ENCODE data around the gene PAIP2. TPM values are rescaled to one million over a fixed set of nuclear protein-coding genes. Genes with fewer than 3 reads are reported as not detected.
A peak's percentile ranks its signal among the peaks of the same experiment; 100 is the strongest.
"Not testable (repeated sequence)": the region's sequence is repeated elsewhere in the genome, so short reads cannot be mapped to it uniquely, and the experiment has no call there.

The PAIP2 gene
- total and polyA plus RNA-seq, 2 experiments from 2014 or later = 93.1 to 220 TPM

- Histone ChIP-seq H3K36me3 (no peaks in the 10 kb centered on the region), H3K27me3 (no peaks in the 10 kb centered on the region), H3K4me3 (no peak overlapping the region), H3K9me3 (ENCODE audit: low read depth) (no peaks in the 10 kb centered on the region), H3K27ac (no peak overlapping the region), H3K4me1 (ENCODE audit: low read depth) (peaks cover 29% of the 10 kb centered on the region)
- DNase-seq (ENCODE audit: low read depth in 1 of 2, low spot score in 1 of 2) = no peak
- TF ChIP-seq CTCF (IDR thresholded peaks at IDR 0.05; ENCODE audit: low read depth, low read length) = no peak
Measured at GRCh38 chr5:139385061-139386049, 43.7 kb downstream of the PAIP2 start.

DNA sequence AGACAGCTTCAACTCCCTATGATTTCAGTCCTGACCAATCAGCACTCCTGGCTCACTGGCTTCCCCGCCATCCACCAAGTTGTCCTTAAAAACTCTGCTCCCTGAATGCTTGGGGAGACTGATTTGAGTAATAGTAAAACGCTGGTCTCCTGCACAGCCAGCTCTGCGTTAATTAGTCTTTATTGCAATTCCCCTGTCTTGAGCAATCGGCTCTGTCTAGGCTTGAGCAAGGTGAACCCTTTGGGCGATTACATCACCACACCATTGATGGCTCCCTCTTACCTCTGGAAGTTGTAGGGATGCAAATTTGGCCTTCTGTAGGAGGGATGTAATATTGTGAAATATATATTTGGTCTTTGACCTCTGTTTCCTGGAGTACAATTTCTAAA, 44.4 kb downstream of the PAIP2 start:
- H3K27me3 ChIP-seq = no peaks in the 10 kb centered on the region
- H3K36me3 ChIP-seq = no peaks in the 10 kb centered on the region
- no peak for TF ChIP-seq CTCF (IDR thresholded peaks at IDR 0.05; ENCODE audit: low read depth, low read length)
- no peak for DNase-seq (ENCODE audit: low read depth in 1 of 2, low spot score in 1 of 2)
- no peaks in the 10 kb centered on the region for H3K9me3 ChIP-seq (ENCODE audit: low read depth)
- no peak overlapping the region for H3K27ac ChIP-seq
- peaks cover 29% of the 10 kb centered on the region for H3K4me1 ChIP-seq (ENCODE audit: low read depth)
- H3K4me3 ChIP-seq = no peak overlapping the region

GRCh38 chr5:139386956-139387355, 45.3 kb downstream of the PAIP2 start:
- not testable (repeated sequence) for H3K9me3 ChIP-seq (ENCODE audit: low read depth); DNase-seq (ENCODE audit: low read depth in 1 of 2, low spot score in 1 of 2); H3K36me3 ChIP-seq; H3K27ac ChIP-seq; H3K27me3 ChIP-seq; H3K4me3 ChIP-seq
- peaks cover 25% of the 10 kb centered on the region for H3K4me1 ChIP-seq (ENCODE audit: low read depth)

GRCh38 chr5:139387611-139388197, 46.0 kb downstream of the PAIP2 start:
- Histone ChIP-seq H3K4me1 (ENCODE audit: low read depth) (peaks cover 17% of the 10 kb centered on the region), H3K9me3 (ENCODE audit: low read depth) (no peaks in the 10 kb centered on the region), H3K36me3 (no peaks in the 10 kb centered on the region), H3K4me3 (no peak overlapping the region), H3K27me3 (no peaks in the 10 kb centered on the region), H3K27ac (peak overlapping the region; percentile 77)
- no peak for DNase-seq (ENCODE audit: low read depth in 1 of 2, low spot score in 1 of 2)
- no peak for TF ChIP-seq CTCF (IDR thresholded peaks at IDR 0.05; ENCODE audit: low read depth, low read length)

DNA sequence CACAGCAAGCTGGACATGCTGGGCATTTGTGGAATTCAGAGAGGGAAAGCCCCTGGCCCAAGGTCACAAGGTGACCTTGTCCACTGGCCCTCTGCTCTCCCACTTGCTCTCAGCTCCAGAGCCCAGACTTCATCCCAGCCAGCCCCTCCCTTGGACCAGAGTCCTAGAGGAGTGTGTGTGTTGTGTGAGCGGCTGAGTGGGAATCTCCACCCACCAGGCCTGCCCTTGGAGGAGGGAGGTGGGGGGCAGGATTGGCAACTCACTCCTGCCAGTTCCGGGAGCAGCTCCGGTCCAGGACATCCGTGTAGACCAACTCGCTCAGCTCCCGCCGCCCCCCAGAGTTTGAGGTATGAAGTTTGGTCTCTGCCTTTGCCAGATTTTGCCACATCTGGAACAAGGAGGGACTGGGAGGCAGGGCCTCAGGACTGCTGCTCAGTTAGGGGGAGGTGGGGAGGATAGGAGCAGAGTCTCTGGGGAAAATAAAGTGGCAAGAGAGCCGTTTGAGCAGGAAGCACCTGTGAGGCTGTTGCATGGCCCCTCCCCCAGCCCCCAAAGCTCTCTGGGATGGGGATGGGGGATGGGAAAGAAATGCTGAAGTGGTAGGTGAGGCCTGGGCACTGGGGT, 46.7 kb downstream of the PAIP2 start:
- Histone ChIP-seq H3K27me3 (peaks cover 3% of the 10 kb centered on the region), H3K9me3 (ENCODE audit: low read depth) (no peaks in the 10 kb centered on the region), H3K4me3 (no peak overlapping the region), H3K27ac (peak overlapping the region; percentile 77), H3K36me3 (no peaks in the 10 kb centered on the region), H3K4me1 (ENCODE audit: low read depth) (peaks cover 12% of the 10 kb centered on the region)
- peak; percentile 58 to 66 for DNase-seq (ENCODE audit: low read depth in 1 of 2, low spot score in 1 of 2)
- TF ChIP-seq CTCF (IDR thresholded peaks at IDR 0.05; ENCODE audit: low read depth, low read length) = no peak

All from cardiac muscle cell (in vitro differentiated cells and primary cell).